GM12865 (cell line): ENCODE measurements around the gene RPL32.

Experiments used
- DNase-seq: peaks from one replicate; pipeline ENCODE4 v3.0.0; 2010; ENCODE audit warnings: low read depth
- H3K4me3 ChIP-seq: 2 replicates; pipeline ENCODE4 v1.5.1; 2011; ENCODE audit warnings: mild to moderate bottlenecking, low read depth, low read length, control low read depth
- TF ChIP-seq, protein P1 (sequence below): IDR thresholded peaks from 2 replicates; pipeline ENCODE4 v1.5.1; 2011; ENCODE audit warnings: low read length, control low read depth, low read depth, inconsistent platforms; ENCODE audit not compliant: insufficient read depth; ENCODE audit errors: missing control alignments

Gene RPL32

DNA sequence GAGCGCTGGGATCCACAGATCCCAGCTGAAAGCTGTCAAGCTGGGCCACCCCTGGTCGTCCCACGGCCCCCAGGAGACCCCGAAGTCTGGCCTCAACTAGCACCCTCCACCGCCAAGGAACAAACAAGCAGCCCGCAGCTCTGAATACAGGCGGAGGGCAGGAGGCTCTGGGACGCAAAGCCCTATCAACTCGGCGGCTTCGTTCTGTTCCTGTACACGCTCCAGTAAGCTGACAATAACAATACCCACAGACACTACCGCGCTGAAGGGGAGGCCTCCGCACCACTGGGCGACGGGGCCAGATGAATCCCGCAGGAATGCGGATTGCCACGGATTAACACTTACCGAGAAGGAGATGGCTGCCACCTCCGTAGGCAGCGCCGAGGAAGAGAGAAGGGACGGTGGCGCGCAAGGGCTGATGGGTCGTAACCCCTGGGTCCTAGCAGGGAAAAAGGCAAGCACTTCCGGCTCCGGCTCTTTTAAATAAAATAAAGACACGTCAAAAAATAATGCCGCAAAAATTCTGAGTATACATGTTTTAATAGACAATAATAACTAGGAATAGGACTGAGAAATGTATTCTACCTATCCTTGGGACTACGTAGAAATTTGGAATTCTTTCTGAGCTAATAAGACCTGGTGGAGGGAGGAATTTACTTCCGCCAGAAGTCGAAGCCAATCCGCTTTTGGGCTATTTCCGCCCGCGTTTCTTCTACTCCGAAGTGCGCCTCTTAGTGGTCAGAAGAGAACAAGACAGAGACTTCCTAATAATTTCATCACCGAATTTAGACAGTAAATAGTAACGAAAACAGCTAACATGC, at the start of gene RPL32:
Gene RPL32 (minus strand): TSS at position 417 of the 821 bp plus-strand sequence. CDS start 1,328 bp downstream, outside the sequence.
- DNase-seq, result peak; percentile 97
- peak within 1 kb of the TSS; percentile 87 for H3K4me3 ChIP-seq
- TF ChIP-seq, protein P1, sequence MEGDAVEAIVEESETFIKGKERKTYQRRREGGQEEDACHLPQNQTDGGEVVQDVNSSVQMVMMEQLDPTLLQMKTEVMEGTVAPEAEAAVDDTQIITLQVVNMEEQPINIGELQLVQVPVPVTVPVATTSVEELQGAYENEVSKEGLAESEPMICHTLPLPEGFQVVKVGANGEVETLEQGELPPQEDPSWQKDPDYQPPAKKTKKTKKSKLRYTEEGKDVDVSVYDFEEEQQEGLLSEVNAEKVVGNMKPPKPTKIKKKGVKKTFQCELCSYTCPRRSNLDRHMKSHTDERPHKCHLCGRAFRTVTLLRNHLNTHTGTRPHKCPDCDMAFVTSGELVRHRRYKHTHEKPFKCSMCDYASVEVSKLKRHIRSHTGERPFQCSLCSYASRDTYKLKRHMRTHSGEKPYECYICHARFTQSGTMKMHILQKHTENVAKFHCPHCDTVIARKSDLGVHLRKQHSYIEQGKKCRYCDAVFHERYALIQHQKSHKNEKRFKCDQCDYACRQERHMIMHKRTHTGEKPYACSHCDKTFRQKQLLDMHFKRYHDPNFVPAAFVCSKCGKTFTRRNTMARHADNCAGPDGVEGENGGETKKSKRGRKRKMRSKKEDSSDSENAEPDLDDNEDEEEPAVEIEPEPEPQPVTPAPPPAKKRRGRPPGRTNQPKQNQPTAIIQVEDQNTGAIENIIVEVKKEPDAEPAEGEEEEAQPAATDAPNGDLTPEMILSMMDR, result peak; percentile 73

DNA sequence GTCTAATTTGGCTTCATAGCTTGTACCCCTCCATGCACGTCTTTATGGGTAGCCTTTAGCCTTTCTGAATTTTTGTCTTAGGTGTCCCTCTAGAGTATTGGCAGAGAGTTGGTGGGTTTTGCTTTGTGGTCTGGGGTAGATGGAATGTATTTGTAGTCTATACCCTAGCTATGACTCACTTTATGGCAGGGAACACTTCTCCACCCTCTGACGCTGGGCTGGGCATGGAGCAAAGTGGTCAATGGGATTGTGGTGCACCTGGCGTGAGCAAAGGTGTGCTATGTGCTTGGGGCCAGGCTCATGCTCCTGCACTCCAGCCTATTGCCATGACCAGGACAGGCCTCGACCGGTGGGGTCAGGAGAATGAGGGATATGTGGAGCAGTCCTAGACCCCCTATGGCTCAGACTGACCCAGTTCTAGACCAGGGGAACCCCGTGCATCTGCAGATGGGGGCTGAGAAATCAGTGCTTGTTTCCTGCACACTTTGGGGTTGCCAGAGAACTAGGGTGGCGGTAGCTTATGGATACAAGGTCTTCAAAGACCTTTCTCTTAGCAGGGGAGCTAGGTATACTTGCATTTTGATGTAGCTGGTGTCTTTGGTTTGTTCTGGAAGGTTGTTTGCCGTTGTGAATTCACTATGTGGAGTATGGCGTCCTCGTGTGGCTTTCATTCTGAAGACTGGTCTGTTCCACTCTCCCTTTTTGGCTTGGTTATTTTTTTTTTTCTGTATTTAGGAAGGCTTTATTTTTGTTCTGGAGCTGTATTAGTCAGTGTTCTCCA, 49.4 kb upstream of the RPL32 start:
- no peak for DNase-seq
- H3K4me3 ChIP-seq, result no peak overlapping the region
- TF ChIP-seq, protein P1, result no peak

DNA sequence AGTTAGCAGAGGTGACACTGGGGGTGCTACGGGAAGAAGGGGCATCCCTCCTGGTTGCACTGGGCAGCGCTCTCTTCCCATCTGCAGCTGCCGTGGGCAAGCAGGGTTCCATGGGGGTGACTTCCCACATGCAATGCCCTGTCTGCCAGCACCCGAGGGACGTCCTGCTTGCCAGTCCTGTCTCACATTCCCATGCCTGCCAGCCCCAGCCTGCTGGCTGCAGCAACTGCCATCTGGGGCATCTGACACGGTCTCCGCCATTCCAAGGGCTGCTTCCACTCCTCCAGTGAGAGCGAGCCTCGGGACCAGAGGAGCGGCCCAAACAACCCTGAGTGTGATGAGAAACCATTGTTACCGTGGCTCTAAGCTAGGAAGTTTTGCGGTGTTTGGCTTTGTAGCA, 45.4 kb upstream of the RPL32 start:
- DNase-seq, result no peak
- no peak overlapping the region for H3K4me3 ChIP-seq
- TF ChIP-seq, protein P1, result no peak

DNA sequence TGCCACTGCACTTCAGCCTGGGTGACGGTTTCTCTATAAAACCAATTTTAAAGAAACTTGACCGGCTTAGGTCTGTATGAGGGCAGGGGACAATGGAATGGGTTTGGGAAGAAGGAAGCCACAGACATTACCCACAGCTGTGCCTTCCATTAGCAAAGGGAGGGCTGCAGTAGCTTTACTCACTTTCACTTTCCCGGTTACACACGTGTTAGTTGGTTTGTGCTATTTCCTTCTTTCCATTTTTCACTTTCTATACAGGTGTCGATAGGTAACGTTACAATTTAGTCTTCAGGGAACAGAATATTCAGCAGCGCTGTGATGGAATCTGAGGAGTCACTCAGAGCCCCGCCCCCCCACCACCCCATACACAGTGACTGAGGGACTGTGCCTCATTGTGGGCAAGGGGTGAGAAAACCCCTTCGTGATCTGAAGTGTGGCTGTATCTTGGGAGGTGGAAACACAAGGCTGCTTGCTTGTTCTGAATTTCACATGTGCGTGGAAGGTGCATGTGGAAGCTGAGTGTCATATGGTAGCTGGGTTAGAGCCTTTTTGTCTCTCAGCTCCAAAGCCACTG, 44.8 kb upstream of the RPL32 start:
- TF ChIP-seq, protein P1, result no peak
- H3K4me3 ChIP-seq, result peak overlapping the region; percentile 44

DNA sequence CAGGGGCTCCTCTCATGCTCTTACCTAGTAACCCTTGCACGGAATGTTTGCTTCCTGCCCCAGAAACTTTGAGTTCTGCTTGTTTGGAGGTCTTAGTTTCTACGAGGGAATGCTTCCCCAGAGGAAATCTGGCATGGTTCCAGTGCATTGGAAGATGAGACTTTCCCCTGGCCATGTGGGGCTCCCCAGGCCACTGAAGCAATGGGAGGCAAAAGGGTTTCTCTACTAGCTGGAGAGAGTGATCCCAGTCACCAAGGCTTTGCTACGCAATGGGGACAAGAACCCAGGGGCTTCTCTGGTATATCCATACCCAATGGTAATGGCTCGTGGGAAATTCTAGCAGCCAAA, 44.2 kb upstream of the RPL32 start:
- TF ChIP-seq, protein P1, result no peak
- no peak overlapping the region for H3K4me3 ChIP-seq
- DNase-seq, result no peak

More for the DNA sequence above, 44.8 kb upstream of the RPL32 start:
- DNase-seq, result peak; percentile 51

DNA sequence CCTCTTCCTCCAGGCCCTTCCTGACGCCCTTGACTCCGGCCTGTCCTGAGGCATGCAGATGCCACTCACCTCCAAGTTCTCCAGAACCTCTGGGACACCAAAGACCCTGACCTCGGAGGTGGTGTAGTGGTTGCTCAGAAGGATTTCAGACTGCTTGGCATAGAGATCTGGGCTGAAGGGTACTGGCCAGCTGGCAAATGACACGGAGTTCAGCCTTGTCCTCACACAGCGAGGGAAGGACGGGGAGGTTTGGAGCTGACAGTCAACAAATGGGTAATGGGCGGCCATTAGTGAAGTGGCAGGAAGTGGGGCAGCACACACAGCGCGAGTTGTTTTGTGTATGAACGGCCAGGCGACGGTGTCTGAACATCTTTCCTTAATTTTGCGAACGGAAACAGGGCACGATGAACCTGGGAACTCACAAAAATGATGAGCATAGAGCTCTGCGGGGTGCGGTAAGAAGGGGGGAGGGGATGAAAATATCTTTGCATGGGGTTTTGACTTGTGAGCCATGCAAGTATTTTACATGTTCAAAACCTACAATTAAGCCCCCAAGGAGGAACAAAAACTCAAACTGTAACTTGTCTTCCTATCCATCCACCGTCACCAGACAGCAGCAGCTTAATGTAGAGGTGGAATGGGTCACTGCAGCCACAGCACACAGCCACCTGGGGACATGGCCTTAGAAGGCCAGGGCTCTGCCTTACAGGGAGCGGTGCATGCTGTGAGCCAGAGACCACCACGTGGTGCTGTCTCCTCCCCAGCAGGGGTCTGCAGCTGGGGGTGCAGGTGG, 43.6 kb upstream of the RPL32 start:
- H3K4me3 ChIP-seq, result no peak overlapping the region
- peak; percentile 34 for DNase-seq
- TF ChIP-seq, protein P1, result no peak
